Measurements from ENCODE around the gene BRSK1. TPM values are rescaled to one million over a fixed set of nuclear protein-coding genes. Genes with fewer than 3 reads are reported as not detected.

BRSK1 gene
- total RNA-seq, 1 donor from 2014 or later: 24.1 TPM

DNA sequence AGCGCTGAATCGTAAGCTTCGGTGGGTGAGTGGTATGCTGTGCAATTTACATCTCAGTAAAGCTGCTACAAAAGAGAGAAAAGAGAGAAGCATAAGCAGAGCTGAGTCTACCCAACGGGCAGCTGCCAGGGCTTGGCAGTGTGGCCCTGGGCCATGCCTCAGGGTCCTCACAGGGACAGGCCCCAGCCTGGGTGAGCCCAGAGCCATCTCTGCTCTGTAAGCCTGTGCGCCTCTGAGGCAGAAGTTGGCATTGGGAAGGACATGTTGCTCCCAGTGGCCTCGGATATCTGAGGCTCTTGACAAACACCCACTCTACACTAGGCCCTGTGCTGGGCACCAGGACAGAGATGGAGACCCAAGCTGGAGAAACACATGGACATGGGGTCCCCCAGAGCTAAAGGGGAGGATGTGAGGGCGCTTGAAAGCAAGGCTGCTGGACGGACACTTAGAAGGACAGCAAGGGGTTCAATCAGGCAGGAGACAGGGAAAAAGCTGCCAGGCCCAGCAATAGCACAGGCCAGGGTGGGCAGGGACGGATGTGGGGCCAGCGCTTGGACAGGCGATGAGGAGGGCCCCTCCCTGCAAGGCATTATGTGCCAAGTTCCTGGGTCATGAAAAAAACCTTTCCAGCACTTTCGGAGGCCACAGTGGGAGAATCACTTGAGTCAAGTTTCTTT, 39.7 kb upstream of the BRSK1 start:
- no peaks in the 10 kb centered on the region for H3K36me3 ChIP-seq
- no peaks in the 10 kb centered on the region for H3K9me3 ChIP-seq (ENCODE audit: low read depth)
- peaks cover 9% of the 10 kb centered on the region for H3K27me3 Mint-ChIP-seq (ENCODE audit: insufficient read depth, low read depth)
- no peak for DNase-seq (ENCODE audit: low spot score)
- H3K4me2 ChIP-seq: no peak overlapping the region
- no peaks in the 10 kb centered on the region for H3K4me1 ChIP-seq
- TF ChIP-seq, protein P1, sequence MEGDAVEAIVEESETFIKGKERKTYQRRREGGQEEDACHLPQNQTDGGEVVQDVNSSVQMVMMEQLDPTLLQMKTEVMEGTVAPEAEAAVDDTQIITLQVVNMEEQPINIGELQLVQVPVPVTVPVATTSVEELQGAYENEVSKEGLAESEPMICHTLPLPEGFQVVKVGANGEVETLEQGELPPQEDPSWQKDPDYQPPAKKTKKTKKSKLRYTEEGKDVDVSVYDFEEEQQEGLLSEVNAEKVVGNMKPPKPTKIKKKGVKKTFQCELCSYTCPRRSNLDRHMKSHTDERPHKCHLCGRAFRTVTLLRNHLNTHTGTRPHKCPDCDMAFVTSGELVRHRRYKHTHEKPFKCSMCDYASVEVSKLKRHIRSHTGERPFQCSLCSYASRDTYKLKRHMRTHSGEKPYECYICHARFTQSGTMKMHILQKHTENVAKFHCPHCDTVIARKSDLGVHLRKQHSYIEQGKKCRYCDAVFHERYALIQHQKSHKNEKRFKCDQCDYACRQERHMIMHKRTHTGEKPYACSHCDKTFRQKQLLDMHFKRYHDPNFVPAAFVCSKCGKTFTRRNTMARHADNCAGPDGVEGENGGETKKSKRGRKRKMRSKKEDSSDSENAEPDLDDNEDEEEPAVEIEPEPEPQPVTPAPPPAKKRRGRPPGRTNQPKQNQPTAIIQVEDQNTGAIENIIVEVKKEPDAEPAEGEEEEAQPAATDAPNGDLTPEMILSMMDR (IDR thresholded peaks at IDR 0.05): no peak
- H3K4me3 ChIP-seq: no peak overlapping the region
- H3K4me1 Mint-ChIP-seq: peaks cover 6% of the 10 kb centered on the region
- no peaks in the 10 kb centered on the region for H3F3A ChIP-seq (ENCODE audit: low read depth)
- no peak overlapping the region for H2AFZ ChIP-seq (replicated peaks)
- peaks cover 26% of the 10 kb centered on the region for H4K20me1 ChIP-seq (ENCODE audit: low read depth)
- no peak overlapping the region for H3K4me3 Mint-ChIP-seq
- H3K36me3 Mint-ChIP-seq: peaks cover 11% of the 10 kb centered on the region
- H3K9ac ChIP-seq: no peak overlapping the region
- no peak overlapping the region for H3K27ac ChIP-seq
- no peak overlapping the region for H3K27ac Mint-ChIP-seq
- H3K79me2 ChIP-seq (ENCODE audit: low read depth): peaks cover 16% of the 10 kb centered on the region
- no peaks in the 10 kb centered on the region for H3K27me3 ChIP-seq
- no peaks in the 10 kb centered on the region for H3K9me3 Mint-ChIP-seq

DNA sequence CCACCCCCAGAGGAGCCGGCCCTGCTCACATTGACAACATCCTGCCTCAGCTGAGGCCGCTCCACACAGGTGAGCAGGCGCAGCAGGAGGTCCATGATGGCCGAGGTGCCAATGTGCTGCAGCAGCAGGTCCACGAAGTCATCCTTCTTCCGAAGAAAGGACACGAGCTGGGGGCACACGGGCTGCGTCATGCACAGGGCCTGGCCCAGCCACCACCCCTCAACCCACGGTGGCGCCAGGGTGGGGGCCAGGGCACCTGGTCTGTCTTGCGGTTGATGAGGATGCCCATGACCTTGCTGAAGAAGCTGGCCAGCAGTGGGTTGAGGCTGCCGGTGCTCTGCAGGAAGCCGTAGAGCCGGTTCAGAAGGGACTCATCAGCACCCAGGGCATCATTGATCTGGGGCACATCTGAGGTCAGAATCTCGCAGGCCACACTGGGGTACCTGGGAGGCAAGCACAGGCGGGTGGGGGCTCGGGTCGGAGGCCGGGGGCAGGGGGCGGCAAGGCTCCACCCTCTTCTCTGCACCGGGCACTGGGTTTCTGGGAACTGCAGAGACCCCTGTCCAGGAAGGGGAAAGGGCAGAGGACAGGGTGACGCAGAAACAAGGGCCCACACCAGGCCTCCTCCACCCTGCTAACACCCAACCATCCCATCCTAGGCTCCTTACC, 38.4 kb upstream of the BRSK1 start:
- Mint-ChIP-seq H3K27me3 (ENCODE audit: insufficient read depth, low read depth) (peaks cover 8% of the 10 kb centered on the region), H3K4me1 (peaks cover 6% of the 10 kb centered on the region), H3K27ac (no peak overlapping the region), H3K9me3 (no peaks in the 10 kb centered on the region), H3K36me3 (peaks cover 10% of the 10 kb centered on the region), H3K4me3 (no peak overlapping the region)
- Histone ChIP-seq H3K27me3 (no peaks in the 10 kb centered on the region), H2AFZ (replicated peaks) (no peak overlapping the region), H3K9ac (no peak overlapping the region), H3K27ac (no peak overlapping the region), H3K4me2 (no peak overlapping the region), H3K9me3 (ENCODE audit: low read depth) (no peaks in the 10 kb centered on the region), H3K36me3 (no peaks in the 10 kb centered on the region), H3K79me2 (ENCODE audit: low read depth) (peaks cover 28% of the 10 kb centered on the region), H3F3A (ENCODE audit: low read depth) (no peaks in the 10 kb centered on the region), H3K4me3 (no peak overlapping the region), H4K20me1 (ENCODE audit: low read depth) (peaks cover 39% of the 10 kb centered on the region), H3K4me1 (no peaks in the 10 kb centered on the region)
- no peak for DNase-seq (ENCODE audit: low spot score)
- no peak for TF ChIP-seq EZH2phosphoT487 (IDR thresholded peaks at IDR 0.05)
- TF ChIP-seq, protein P1 (IDR thresholded peaks at IDR 0.05): no peak
- no peak for TF ChIP-seq EZH2 (IDR thresholded peaks at IDR 0.05)

GRCh38 chr19:55246462-55247451, 37.0 kb upstream of the BRSK1 start:
- Histone ChIP-seq H3K4me3 (no peak overlapping the region), H3K27ac (no peak overlapping the region), H3F3A (ENCODE audit: low read depth) (no peaks in the 10 kb centered on the region), H3K4me2 (no peak overlapping the region), H3K79me2 (ENCODE audit: low read depth) (peaks cover 42% of the 10 kb centered on the region), H3K9me3 (ENCODE audit: low read depth) (no peaks in the 10 kb centered on the region), H4K20me1 (ENCODE audit: low read depth) (peaks cover 52% of the 10 kb centered on the region), H3K27me3 (no peaks in the 10 kb centered on the region), H3K4me1 (no peaks in the 10 kb centered on the region), H3K9ac (no peak overlapping the region), H3K36me3 (no peaks in the 10 kb centered on the region), H2AFZ (replicated peaks) (no peak overlapping the region)
- peaks cover 3% of the 10 kb centered on the region for H3K27me3 Mint-ChIP-seq (ENCODE audit: insufficient read depth, low read depth)
- no peak for DNase-seq (ENCODE audit: low spot score)
- H3K9me3 Mint-ChIP-seq: no peaks in the 10 kb centered on the region
- H3K27ac Mint-ChIP-seq: no peak overlapping the region
- peaks cover 6% of the 10 kb centered on the region for H3K4me1 Mint-ChIP-seq
- H3K36me3 Mint-ChIP-seq: peaks cover 7% of the 10 kb centered on the region
- TF ChIP-seq EZH2phosphoT487 (IDR thresholded peaks at IDR 0.05) (no peak), EZH2 (IDR thresholded peaks at IDR 0.05) (no peak)
- TF ChIP-seq, protein P1 (IDR thresholded peaks at IDR 0.05): no peak
- no peak overlapping the region for H3K4me3 Mint-ChIP-seq

All from neural progenitor cell (in vitro differentiated cells).